CD4-positive, alpha-beta T cell treated with Interleukin-6 for 4 hours (primary cell): ENCODE data around the gene MAGI2.
"Not testable (repeated sequence)": the region's sequence is repeated elsewhere in the genome, so short reads cannot be mapped to it uniquely, and the experiment has no call there.

Source experiments
- DNase-seq: peaks from one replicate; pipeline ENCODE4 v3.0.0-alpha.2; 2020; ENCODE audit warnings: mixed read lengths

The MAGI2 gene

GRCh38 chr7:78521961-78522360, 931.5 kb downstream of the MAGI2 start:
- DNase-seq: no peak

- no peak for DNase-seq
Observed at GRCh38 chr7:78516450-78516849, 937.0 kb downstream of the MAGI2 start.

- DNase-seq: no peak
Observed at GRCh38 chr7:78514634-78515033, 938.8 kb downstream of the MAGI2 start.

- no peak for DNase-seq
Observed at GRCh38 chr7:78510580-78511188, 942.8 kb downstream of the MAGI2 start.

GRCh38 chr7:78503301-78503700, 950.2 kb downstream of the MAGI2 start:
- DNase-seq: not testable (repeated sequence)

GRCh38 chr7:78501064-78501463, 952.4 kb downstream of the MAGI2 start:
- no peak for DNase-seq

- no peak for DNase-seq
Observed at GRCh38 chr7:78499971-78500370, 953.5 kb downstream of the MAGI2 start.

GRCh38 chr7:78499283-78499682, 954.2 kb downstream of the MAGI2 start:
- no peak for DNase-seq

- no peak for DNase-seq
Observed at GRCh38 chr7:78497728-78498427, 955.6 kb downstream of the MAGI2 start.

- DNase-seq: no peak
Observed at GRCh38 chr7:78496096-78496630, 957.3 kb downstream of the MAGI2 start.

GRCh38 chr7:78493401-78493800, 960.1 kb downstream of the MAGI2 start:
- DNase-seq: no peak

- DNase-seq: no peak
Observed at GRCh38 chr7:78492146-78492545, 961.3 kb downstream of the MAGI2 start.

- DNase-seq: no peak
Observed at GRCh38 chr7:78490524-78490923, 962.9 kb downstream of the MAGI2 start.

GRCh38 chr7:78489476-78490240, 963.8 kb downstream of the MAGI2 start:
- DNase-seq: no peak

GRCh38 chr7:78487464-78487863, 966.0 kb downstream of the MAGI2 start:
- no peak for DNase-seq

GRCh38 chr7:78479348-78479747, 974.1 kb downstream of the MAGI2 start:
- DNase-seq: no peak

GRCh38 chr7:78476851-78477405, 976.5 kb downstream of the MAGI2 start:
- no peak for DNase-seq

- DNase-seq: no peak
Observed at GRCh38 chr7:78473571-78474301, 979.7 kb downstream of the MAGI2 start.

GRCh38 chr7:78473021-78473420, 980.4 kb downstream of the MAGI2 start:
- no peak for DNase-seq

- no peak for DNase-seq
Observed at GRCh38 chr7:78472519-78472918, 980.9 kb downstream of the MAGI2 start.

- no peak for DNase-seq
Observed at GRCh38 chr7:78465894-78466293, 987.6 kb downstream of the MAGI2 start.

GRCh38 chr7:78463039-78463438, 990.4 kb downstream of the MAGI2 start:
- no peak for DNase-seq

GRCh38 chr7:78450706-78451105, 1002.8 kb downstream of the MAGI2 start:
- DNase-seq: no peak
